Ovary (tissue), 3 donors: ENCODE data around the gene IDI1.

ENCODE experiments used
- EP300 ChIP-seq: sonication (generic); formaldehyde crosslinking; IDR thresholded peaks from one replicate; pipeline ENCODE4 v1.6.1; 2017; ENCODE audit warnings: antibody characterized with exemption
- POLR2A ChIP-seq: fragments of 450-650 bp; IDR thresholded peaks from one replicate; pipeline ENCODE4 v1.6.1; 2017; ENCODE audit warnings: antibody characterized with exemption, mild to moderate bottlenecking, moderate library complexity
- TF ChIP-seq, protein P1 (sequence below), 3 donors: fragments of 450-650 bp in 2 of 3; fragments of 200-600 bp in 1 of 3; IDR thresholded peaks; one replicate each; pipeline versions ENCODE4 v1.5.1 to v1.8.0; 2016 to 2022; ENCODE audit warnings: antibody characterized with exemption in 3 of 3, mild to moderate bottlenecking in 1 of 3
- donor health status: DM: no; HTN: no; CAD: no.

- TF ChIP-seq, protein P1, sequence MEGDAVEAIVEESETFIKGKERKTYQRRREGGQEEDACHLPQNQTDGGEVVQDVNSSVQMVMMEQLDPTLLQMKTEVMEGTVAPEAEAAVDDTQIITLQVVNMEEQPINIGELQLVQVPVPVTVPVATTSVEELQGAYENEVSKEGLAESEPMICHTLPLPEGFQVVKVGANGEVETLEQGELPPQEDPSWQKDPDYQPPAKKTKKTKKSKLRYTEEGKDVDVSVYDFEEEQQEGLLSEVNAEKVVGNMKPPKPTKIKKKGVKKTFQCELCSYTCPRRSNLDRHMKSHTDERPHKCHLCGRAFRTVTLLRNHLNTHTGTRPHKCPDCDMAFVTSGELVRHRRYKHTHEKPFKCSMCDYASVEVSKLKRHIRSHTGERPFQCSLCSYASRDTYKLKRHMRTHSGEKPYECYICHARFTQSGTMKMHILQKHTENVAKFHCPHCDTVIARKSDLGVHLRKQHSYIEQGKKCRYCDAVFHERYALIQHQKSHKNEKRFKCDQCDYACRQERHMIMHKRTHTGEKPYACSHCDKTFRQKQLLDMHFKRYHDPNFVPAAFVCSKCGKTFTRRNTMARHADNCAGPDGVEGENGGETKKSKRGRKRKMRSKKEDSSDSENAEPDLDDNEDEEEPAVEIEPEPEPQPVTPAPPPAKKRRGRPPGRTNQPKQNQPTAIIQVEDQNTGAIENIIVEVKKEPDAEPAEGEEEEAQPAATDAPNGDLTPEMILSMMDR (IDR thresholded peaks at IDR 0.05), result no peak
- TF ChIP-seq POLR2A, result no peak
- no peak for TF ChIP-seq EP300
Measured at GRCh38 chr10:1034758-1035157, 14.2 kb downstream of the IDI1 start.
